ENCODE results near the gene UNC13B. TPM values are rescaled to one million over a fixed set of nuclear protein-coding genes. Genes with fewer than 3 reads are reported as not detected.

UNC13B gene
- total and polyA plus RNA-seq, 2 of the 13 experiments (the other 11 are each of a cell fraction or from before 2014, with no cell fraction given), result 14.0 to 18.3 TPM

DNA sequence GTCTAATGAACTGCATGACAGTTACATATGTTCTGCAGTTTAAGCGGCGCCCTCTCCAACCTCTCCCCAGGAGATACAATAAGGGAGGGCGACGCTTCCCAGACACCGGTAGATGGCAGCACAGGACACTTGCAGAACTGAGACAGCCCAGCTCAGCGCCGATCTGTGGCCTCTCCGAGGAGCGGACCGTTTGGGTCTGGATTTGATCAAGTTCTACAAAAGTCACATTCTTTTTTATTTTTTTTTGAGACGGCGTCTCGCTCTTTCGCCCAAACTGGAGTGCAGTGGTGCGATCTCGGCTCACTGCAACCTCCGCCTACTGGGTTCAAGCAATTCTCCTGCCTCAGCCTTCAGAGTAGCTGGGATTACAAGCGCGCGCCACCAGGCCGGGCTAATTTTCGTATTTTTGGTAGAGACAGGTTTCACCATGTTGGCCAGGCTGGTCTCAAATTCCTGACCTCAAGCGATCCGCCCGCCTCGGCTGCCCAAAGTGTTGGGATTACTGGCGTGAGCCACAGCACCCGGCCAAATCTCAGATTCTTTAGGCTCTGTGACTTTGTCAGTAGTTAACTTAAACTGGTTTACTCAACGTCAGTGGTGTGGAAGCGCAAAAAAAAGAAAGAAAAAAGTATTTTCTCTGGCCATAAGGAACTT, 44.8 kb upstream of the UNC13B start (continued):
- TF ChIP-seq AHDC1 (CRISPR knock-in tag; IDR thresholded peaks at IDR 0.05; ENCODE audit: borderline replicate concordance) (0 out of 2 replicates have a peak, but pooled peaks have one; percentile 16), FOXO1 (CRISPR knock-in tag; IDR thresholded peaks at IDR 0.05) (no peak), JUND (CRISPR knock-in tag; IDR thresholded peaks at IDR 0.05) (no peak), STAG1 (CRISPR knock-in tag; IDR thresholded peaks at IDR 0.05) (peak; percentile 90), ZNF768 (CRISPR knock-in tag; IDR thresholded peaks at IDR 0.05) (no peak), KAT8 (CRISPR knock-in tag; IDR thresholded peaks at IDR 0.05) (peak; percentile 44; the same call in 1 of the 2 replicates), SOX13 (IDR thresholded peaks at IDR 0.05) (no peak), SOX13 (CRISPR knock-in tag; conservative IDR thresholded peaks at IDR 0.05 in 1 of 2, IDR thresholded peaks at IDR 0.05 in 1 of 2) (peak in 1 of 2 experiments; percentile 22; a peak in 1 of 4 replicates), JDP2 (CRISPR knock-in tag; IDR thresholded peaks at IDR 0.05; ENCODE audit: borderline replicate concordance) (no peak), ZNF230 (CRISPR knock-in tag; IDR thresholded peaks at IDR 0.05) (peak; percentile 93), SRY (CRISPR knock-in tag; IDR thresholded peaks at IDR 0.05) (0 out of 2 replicates have a peak, but pooled peaks have one; percentile 2), ZKSCAN8 (CRISPR knock-in tag; IDR thresholded peaks at IDR 0.05; ENCODE audit: borderline replicate concordance) (peak; percentile 67; the same call in 1 of the 2 replicates), SMC3 (IDR thresholded peaks at IDR 0.05; ENCODE audit: low read length) (peak; percentile 86), ZNF101 (CRISPR knock-in tag; IDR thresholded peaks at IDR 0.05; ENCODE audit: borderline replicate concordance, low read depth) (0 out of 2 replicates have a peak, but pooled peaks have one; percentile 27), ZSCAN29 (CRISPR knock-in tag; conservative IDR thresholded peaks at IDR 0.05) (peak; percentile 86; the same call in 1 of the 2 replicates), SKI (IDR thresholded peaks at IDR 0.05; ENCODE audit: partially characterized antibody) (peak; percentile 17), ATF3 (CRISPR knock-in tag; IDR thresholded peaks at IDR 0.05) (no peak), PITX1 (CRISPR knock-in tag; IDR thresholded peaks at IDR 0.05) (no peak)
- TF ChIP-seq, protein P1, sequence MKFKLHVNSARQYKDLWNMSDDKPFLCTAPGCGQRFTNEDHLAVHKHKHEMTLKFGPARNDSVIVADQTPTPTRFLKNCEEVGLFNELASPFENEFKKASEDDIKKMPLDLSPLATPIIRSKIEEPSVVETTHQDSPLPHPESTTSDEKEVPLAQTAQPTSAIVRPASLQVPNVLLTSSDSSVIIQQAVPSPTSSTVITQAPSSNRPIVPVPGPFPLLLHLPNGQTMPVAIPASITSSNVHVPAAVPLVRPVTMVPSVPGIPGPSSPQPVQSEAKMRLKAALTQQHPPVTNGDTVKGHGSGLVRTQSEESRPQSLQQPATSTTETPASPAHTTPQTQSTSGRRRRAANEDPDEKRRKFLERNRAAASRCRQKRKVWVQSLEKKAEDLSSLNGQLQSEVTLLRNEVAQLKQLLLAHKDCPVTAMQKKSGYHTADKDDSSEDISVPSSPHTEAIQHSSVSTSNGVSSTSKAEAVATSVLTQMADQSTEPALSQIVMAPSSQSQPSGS (CRISPR knock-in tag; IDR thresholded peaks at IDR 0.05), result peak; percentile 46; the same call in 1 of the 2 replicates
- TF ChIP-seq, protein P2, sequence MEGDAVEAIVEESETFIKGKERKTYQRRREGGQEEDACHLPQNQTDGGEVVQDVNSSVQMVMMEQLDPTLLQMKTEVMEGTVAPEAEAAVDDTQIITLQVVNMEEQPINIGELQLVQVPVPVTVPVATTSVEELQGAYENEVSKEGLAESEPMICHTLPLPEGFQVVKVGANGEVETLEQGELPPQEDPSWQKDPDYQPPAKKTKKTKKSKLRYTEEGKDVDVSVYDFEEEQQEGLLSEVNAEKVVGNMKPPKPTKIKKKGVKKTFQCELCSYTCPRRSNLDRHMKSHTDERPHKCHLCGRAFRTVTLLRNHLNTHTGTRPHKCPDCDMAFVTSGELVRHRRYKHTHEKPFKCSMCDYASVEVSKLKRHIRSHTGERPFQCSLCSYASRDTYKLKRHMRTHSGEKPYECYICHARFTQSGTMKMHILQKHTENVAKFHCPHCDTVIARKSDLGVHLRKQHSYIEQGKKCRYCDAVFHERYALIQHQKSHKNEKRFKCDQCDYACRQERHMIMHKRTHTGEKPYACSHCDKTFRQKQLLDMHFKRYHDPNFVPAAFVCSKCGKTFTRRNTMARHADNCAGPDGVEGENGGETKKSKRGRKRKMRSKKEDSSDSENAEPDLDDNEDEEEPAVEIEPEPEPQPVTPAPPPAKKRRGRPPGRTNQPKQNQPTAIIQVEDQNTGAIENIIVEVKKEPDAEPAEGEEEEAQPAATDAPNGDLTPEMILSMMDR (CRISPR knock-in tag; IDR thresholded peaks at IDR 0.05), result peak; percentile 94
- TF ChIP-seq, protein P3, sequence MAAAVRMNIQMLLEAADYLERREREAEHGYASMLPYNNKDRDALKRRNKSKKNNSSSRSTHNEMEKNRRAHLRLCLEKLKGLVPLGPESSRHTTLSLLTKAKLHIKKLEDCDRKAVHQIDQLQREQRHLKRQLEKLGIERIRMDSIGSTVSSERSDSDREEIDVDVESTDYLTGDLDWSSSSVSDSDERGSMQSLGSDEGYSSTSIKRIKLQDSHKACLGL (CRISPR knock-in tag; IDR thresholded peaks at IDR 0.05), result 0 out of 2 replicates have a peak, but pooled peaks have one; percentile 1
